HepG2 (cell line): ENCODE measurements around the gene STKLD1. TPM values are rescaled to one million over a fixed set of nuclear protein-coding genes. Genes with fewer than 3 reads are reported as not detected.

Source experiments
- AGO1 ChIP-seq: fragments of 200-400 bp; formaldehyde crosslinking; IDR thresholded peaks from 2 replicates; pipeline ENCODE4 v1.6.1; 2017; ENCODE audit warnings: mild to moderate bottlenecking, low read depth, low read length, moderate library complexity; ENCODE audit not compliant: poor library complexity, severe bottlenecking
- CCAR2 ChIP-seq: fragments of 200-400 bp; formaldehyde crosslinking; optimal IDR thresholded peaks from 2 replicates; pipeline ENCODE3; 2018; ENCODE audit warnings: low read depth, mild to moderate bottlenecking, low read length, moderate library complexity
- CENPBD1 ChIP-seq: sonication (generic); formaldehyde crosslinking; IDR thresholded peaks from 2 replicates; pipeline ENCODE4 v1.8.0; 2022; ENCODE audit warnings: missing genetic modification reagents, low read depth, mild to moderate bottlenecking, borderline replicate concordance
- GLMP ChIP-seq: sonication (generic); formaldehyde crosslinking; IDR thresholded peaks from 2 replicates; pipeline ENCODE4 v1.9.0; 2021; ENCODE audit warnings: missing genetic modification reagents, mild to moderate bottlenecking, borderline replicate concordance
- HMG20B ChIP-seq: conservative IDR thresholded peaks from 2 replicates; pipeline ENCODE4 v1.6.1; 2016; ENCODE audit warnings: missing genetic modification reagents, missing compliant biosample characterization
- IRF1 ChIP-seq: sonication (generic); formaldehyde crosslinking; IDR thresholded peaks from 2 replicates; pipeline ENCODE4 v1.4.0; 2020; ENCODE audit warnings: low read depth, mild to moderate bottlenecking, missing genetic modification reagents
- KLF12 ChIP-seq: sonication (generic); formaldehyde crosslinking; IDR thresholded peaks from 2 replicates; pipeline ENCODE4 v1.4.0; 2020; ENCODE audit warnings: missing genetic modification reagents, borderline replicate concordance
- NR0B2 ChIP-seq: sonication (generic); formaldehyde crosslinking; IDR thresholded peaks from 2 replicates; pipeline ENCODE4 v1.4.0; 2020; ENCODE audit warnings: mild to moderate bottlenecking, missing genetic modification reagents
- SIN3A ChIP-seq: IDR thresholded peaks from 2 replicates; pipeline ENCODE4 v1.6.1; 2011; ENCODE audit warnings: low read depth, mild to moderate bottlenecking, control low read depth, low read length, borderline replicate concordance
- ZNF280B ChIP-seq: sonication (generic); formaldehyde crosslinking; IDR thresholded peaks from 2 replicates; pipeline ENCODE4 v1.5.0; 2020; ENCODE audit warnings: missing genetic modification reagents, mild to moderate bottlenecking, borderline replicate concordance
- ZNF407 ChIP-seq: sonication (generic); formaldehyde crosslinking; IDR thresholded peaks from one replicate; pipeline ENCODE4 v1.5.1; 2020; ENCODE audit warnings: mild to moderate bottlenecking, missing genetic modification reagents; ENCODE audit errors: not compliant biosample characterization
- ZNF878 ChIP-seq: sonication (generic); formaldehyde crosslinking; IDR thresholded peaks from 2 replicates; pipeline ENCODE4 v1.8.1; 2023; ENCODE audit warnings: mild to moderate bottlenecking, missing genetic modification reagents, moderate library complexity
- polyA plus RNA-seq, 8 experiments: library from polyadenylated mRNA; depleted of rRNA in 3 of 8; stranded (reverse) in 7 of 8; unstranded in 1 of 8; fragments of >200 nt; fragmentation: Illumina TruSeq in 4 of 8; extraction: Trizol in 4 of 8; gene quantifications; 2 replicates each; pipeline versions ENCODE4 v1.2.1 to v1.2.3, GENCODE V29; 2011 to 2016; ENCODE audit warnings: low read depth in 4 of 8, missing spikeins in 1 of 8, mixed read lengths in 1 of 8; ENCODE audit not compliant: insufficient read depth in 1 of 8
- total RNA-seq, 5 experiments: library from RNA; depleted of rRNA; stranded (reverse); fragments of >200 nt; fragmentation: Illumina TruSeq; extraction: Trizol; gene quantifications; 2 replicates each; pipeline ENCODE4 v1.2.3, GENCODE V29; 2016; ENCODE audit warnings: low read depth in 1 of 5

Gene STKLD1
- total and polyA plus RNA-seq, 2 of the 13 experiments (the other 11 are each of a cell fraction or from before 2014, with no cell fraction given): 1.5 to 2.2 TPM

- TF ChIP-seq ZNF407 (peak; percentile 56), ZNF280B (CRISPR knock-in tag) (peak; percentile 59; the same call in 1 of the 2 replicates), ZNF878 (CRISPR knock-in tag) (no peak; the same call in none of the 2 replicates), KLF12 (CRISPR knock-in tag) (peak; percentile 94; the same call in 1 of the 2 replicates), GLMP (CRISPR knock-in tag) (no peak), CCAR2 (peak; percentile 75), SIN3A (peak; percentile 27; the same call in 1 of the 2 replicates), AGO1 (peak; percentile 77), HMG20B (CRISPR knock-in tag) (peak; percentile 55; the same call in 1 of the 2 replicates), NR0B2 (CRISPR knock-in tag) (peak; percentile 75; the same call in 1 of the 2 replicates), CENPBD1 (CRISPR knock-in tag) (no peak), IRF1 (CRISPR knock-in tag) (no peak)
These were observed 41.6 kb downstream of the STKLD1 start, which contains the start of gene REXO4 (continued) for GRCh38 chr9:133417541-133418461.
